ENCODE results near the gene ZFYVE19. TPM values are rescaled to one million over a fixed set of nuclear protein-coding genes. Genes with fewer than 3 reads are reported as not detected.

The ZFYVE19 gene
- total and polyA plus RNA-seq, 2 experiments from 2014 or later: 8.5 to 22.7 TPM

- no peak overlapping the region for H2AFZ ChIP-seq
- Mint-ChIP-seq H3K27me3 (ENCODE audit: insufficient read depth, low read depth, poor library complexity) (peaks cover 18% of the 10 kb centered on the region), H3K9me3 (no peaks in the 10 kb centered on the region), H3K27ac (no peak overlapping the region; the same call in 1 of the 2 replicates), H3K4me1 (peaks cover 34% of the 10 kb centered on the region), H3K4me3 (no peak overlapping the region), H3K36me3 (ENCODE audit: low read depth) (peaks cover 10% of the 10 kb centered on the region)
- no peaks in the 10 kb centered on the region for H3K27me3 ChIP-seq (ENCODE audit: insufficient read depth)
- H3K4me3 ChIP-seq: no peak overlapping the region
- no peaks in the 10 kb centered on the region; the same call in none of the 2 replicates for H3F3A ChIP-seq (replicated peaks; ENCODE audit: low read depth)
- TF ChIP-seq CTCF (conservative IDR thresholded peaks at IDR 0.05; ENCODE audit: low read depth in 2 of 2): no peak
- DNase-seq (ENCODE audit: low spot score): no peak
- no peak overlapping the region for H3K4me2 ChIP-seq
- H3K36me3 ChIP-seq (ENCODE audit: insufficient read depth): no peaks in the 10 kb centered on the region
- ATAC-seq: no peak
- H3K4me1 ChIP-seq (ENCODE audit: insufficient read depth): peaks cover 6% of the 10 kb centered on the region; the same call in 1 of the 2 replicates
- H3K27ac ChIP-seq (ENCODE audit: low read depth): no peak overlapping the region
- H3K9me2 ChIP-seq (ENCODE audit: insufficient read depth): no peaks in the 10 kb centered on the region
- no peaks in the 10 kb centered on the region for H3K79me2 ChIP-seq (replicated peaks; ENCODE audit: insufficient read depth)
- no peaks in the 10 kb centered on the region for H4K20me1 ChIP-seq (replicated peaks; ENCODE audit: insufficient read depth)
Measured at GRCh38 chr15:40770147-40770721, 36.7 kb upstream of the ZFYVE19 start.

GRCh38 chr15:40771242-40771641 lies 35.6 kb upstream of the ZFYVE19 start:
- Mint-ChIP-seq H3K36me3 (ENCODE audit: low read depth) (peaks cover 13% of the 10 kb centered on the region), H3K9me3 (no peaks in the 10 kb centered on the region), H3K4me3 (no peak overlapping the region), H3K27ac (no peak overlapping the region; the same call in 1 of the 2 replicates), H3K4me1 (peaks cover 24% of the 10 kb centered on the region), H3K27me3 (ENCODE audit: insufficient read depth, low read depth, poor library complexity) (peaks cover 16% of the 10 kb centered on the region)
- H3K27ac ChIP-seq (ENCODE audit: low read depth): no peak overlapping the region
- H3K4me3 ChIP-seq: no peak overlapping the region
- no peak overlapping the region for H2AFZ ChIP-seq
- H3K9me2 ChIP-seq (ENCODE audit: insufficient read depth): no peaks in the 10 kb centered on the region
- H4K20me1 ChIP-seq (replicated peaks; ENCODE audit: insufficient read depth): no peaks in the 10 kb centered on the region
- H3K36me3 ChIP-seq (ENCODE audit: insufficient read depth): no peaks in the 10 kb centered on the region
- no peak overlapping the region for H3K4me2 ChIP-seq
- H3K79me2 ChIP-seq (replicated peaks; ENCODE audit: insufficient read depth): no peaks in the 10 kb centered on the region
- H3K27me3 ChIP-seq (ENCODE audit: insufficient read depth): no peaks in the 10 kb centered on the region
- no peak for ATAC-seq
- DNase-seq (ENCODE audit: low spot score): no peak
- no peaks in the 10 kb centered on the region; the same call in 1 of the 2 replicates for H3K4me1 ChIP-seq (ENCODE audit: insufficient read depth)
- no peaks in the 10 kb centered on the region; the same call in none of the 2 replicates for H3F3A ChIP-seq (replicated peaks; ENCODE audit: low read depth)
- no peak for TF ChIP-seq ZNF331 (CRISPR knock-in tag; IDR thresholded peaks at IDR 0.05; ENCODE audit: low read depth)
- no peak for TF ChIP-seq REST (IDR thresholded peaks at IDR 0.05; ENCODE audit: unreplicated experiment)
- TF ChIP-seq, protein P1, sequence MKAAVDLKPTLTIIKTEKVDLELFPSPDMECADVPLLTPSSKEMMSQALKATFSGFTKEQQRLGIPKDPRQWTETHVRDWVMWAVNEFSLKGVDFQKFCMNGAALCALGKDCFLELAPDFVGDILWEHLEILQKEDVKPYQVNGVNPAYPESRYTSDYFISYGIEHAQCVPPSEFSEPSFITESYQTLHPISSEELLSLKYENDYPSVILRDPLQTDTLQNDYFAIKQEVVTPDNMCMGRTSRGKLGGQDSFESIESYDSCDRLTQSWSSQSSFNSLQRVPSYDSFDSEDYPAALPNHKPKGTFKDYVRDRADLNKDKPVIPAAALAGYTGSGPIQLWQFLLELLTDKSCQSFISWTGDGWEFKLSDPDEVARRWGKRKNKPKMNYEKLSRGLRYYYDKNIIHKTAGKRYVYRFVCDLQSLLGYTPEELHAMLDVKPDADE (IDR thresholded peaks at IDR 0.05): no peak
- no peak for TF ChIP-seq ZNF114 (CRISPR knock-in tag; IDR thresholded peaks at IDR 0.05)
- no peak for TF ChIP-seq CTCF (conservative IDR thresholded peaks at IDR 0.05; ENCODE audit: low read depth in 2 of 2)
- TF ChIP-seq CREB1 (CRISPR knock-in tag; IDR thresholded peaks at IDR 0.05; ENCODE audit: low read depth): no peak
- no peak for TF ChIP-seq STAT1 (IDR thresholded peaks at IDR 0.05; ENCODE audit: unreplicated experiment)
- no peak for TF ChIP-seq EZH2 (IDR thresholded peaks at IDR 0.05; ENCODE audit: low read depth, unreplicated experiment)
- TF ChIP-seq JUNB (IDR thresholded peaks at IDR 0.05; ENCODE audit: unreplicated experiment): no peak
- TF ChIP-seq NANOG (IDR thresholded peaks at IDR 0.05; ENCODE audit: borderline replicate concordance): no peak
